ENCODE results near the gene KDM4F.

Gene KDM4F

DNA sequence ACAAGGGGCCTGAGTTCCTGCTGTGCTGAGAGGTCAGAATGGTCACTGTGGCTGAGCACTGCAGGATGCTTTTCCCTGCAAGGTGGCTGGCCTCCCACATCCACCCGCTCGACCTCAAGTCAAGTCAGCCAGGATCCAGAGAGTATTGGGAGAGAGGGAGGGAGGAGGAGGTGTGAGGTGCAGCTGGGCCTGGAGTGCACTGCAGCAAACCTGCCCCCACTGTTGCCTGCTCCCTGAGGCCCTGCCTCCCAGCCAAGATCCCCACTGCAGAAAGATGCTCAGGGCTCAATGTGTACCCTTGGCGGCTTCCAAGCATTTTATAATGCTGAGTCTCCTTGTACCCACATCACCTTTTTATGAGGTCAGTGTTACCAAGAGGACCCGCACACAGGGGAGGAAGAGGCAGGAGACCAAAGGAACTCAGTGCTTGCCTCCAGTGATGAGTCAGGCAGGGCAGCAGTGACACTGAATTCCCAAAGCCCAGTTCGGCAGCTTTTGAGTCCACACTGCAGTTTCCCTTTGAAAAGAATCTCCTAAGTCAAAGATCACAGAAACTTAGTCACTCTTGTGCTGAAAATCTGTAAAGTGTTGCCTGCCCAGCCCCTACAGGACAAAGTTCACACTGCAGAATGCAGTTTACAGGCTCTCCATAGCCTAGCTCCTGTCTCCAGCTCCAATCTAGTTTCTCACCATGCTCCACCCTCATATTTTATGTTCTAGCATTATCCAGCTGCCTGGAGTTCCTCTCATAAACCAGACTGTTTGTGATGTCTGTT lies 43.5 kb downstream of the KDM4F start:
- DNase-seq: no peak

DNA sequence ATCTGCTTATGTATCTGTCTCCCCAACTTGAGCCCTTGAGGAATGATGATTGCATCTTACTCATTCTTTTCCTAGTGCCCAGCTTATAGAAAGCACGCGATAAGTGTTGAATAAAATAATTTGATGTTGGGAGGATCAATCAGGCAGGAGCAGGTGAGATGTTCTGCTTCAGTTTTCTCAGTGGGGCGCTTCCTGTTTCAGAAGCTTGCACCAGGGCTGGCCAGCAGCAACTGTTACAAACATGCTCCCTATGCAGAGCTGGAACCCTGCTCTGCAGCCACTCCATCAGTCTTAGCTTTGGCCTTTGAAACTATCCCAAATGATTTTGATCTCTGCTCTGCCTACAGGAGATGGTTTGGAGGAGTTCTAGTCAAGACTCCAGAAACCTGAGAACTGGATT lies 44.3 kb downstream of the KDM4F start:
- DNase-seq: no peak

DNA sequence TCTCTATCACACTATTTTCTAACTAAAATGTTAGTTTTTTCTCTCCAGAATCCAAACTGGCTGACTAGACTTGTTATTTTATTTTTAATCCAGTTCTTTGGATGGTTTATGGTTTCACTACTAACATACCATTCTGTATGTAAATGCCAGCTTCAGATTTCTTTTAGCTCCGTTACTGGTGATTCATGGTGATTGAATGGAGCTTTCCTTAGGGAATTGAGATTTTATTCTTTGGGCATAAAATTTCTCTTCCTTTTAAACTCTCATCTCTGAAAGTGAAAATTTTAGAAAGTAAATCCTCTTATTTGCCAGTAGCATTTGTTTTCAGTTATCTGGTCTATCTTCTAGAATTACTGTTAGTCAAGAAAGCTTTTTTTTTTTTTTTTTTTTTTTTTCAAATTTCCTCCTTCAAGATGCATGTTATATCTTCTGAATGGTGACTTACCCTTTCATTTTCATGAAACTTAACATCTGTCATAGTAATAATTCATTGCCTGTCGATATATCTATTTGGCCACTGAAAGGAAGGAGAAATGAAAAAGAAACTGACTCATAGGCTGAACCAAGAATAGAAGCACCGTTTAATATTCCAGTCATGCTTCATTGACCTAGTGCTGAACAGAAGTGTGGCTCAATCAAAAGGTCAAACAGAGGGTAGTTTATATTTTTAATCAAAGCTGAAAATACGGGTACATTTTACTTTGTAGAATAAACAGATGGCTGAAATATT lies 46.8 kb downstream of the KDM4F start:
- no peak for DNase-seq

DNA sequence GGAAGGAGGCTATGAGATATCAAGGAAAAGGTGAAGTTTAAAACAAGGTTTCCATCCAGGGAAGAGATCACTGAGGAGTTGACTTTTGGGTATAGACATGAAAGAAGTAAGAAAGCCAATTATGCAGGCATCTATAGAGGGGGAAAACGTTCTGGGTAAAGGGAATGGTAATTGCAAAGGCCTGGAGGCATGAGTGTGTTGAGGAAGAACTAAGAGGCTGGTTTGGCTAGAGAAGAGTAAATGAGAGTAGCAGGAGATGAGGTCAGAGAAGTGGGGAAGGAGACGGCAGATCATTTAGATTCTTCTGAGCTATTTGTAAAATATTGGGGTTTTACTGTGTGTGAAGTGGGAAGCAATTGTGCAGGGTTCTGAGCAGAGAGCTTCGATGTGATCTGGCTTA lies 48.0 kb downstream of the KDM4F start:
- DNase-seq: no peak

DNA sequence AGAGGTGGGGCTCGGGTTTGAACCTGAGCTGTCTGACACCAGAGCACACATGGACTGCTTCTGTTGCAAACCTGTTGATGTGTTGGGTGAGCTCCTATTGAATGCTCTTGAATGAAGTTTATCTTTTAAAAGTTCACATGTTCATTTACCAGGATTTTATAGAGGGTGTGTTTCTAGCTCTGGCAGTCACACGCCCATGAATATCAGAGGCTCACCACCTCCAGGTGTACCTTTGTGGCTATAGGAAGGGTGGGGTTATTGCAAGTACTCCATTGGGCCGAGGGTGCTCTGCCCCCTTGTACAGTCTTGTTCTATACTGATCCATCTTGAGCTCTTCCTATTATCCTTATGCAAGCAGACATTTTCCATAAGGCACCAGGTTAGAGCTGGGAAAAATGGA lies 49.6 kb downstream of the KDM4F start:
- DNase-seq: no peak

DNA sequence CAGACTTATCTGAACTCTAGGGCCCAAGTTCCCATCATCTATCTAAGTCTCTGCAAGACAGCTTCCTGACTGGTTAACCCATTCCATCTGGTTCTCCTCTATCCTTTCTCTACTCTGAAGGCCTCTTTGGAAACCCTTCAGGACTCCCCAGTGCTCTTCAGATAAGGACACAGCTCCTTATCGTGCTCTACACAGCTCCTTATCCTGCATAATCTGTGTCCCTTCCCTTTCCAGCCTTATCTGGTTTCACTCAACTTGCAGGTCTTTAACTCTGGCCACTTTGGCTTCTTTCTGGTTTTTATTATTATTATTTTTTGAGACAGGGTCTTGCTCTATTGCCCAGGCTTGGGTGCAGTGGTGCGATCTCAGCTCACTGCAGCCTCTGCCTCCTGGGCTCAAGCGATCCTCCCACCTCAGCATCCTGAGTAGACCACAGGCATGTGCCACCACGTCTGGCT lies 51.0 kb downstream of the KDM4F start:
- DNase-seq: no peak

Measured in retina (tissue), 1 donor.